T-helper 2 cell treated with Interferon-gamma antibody and Interleukin-4, amounts not matched to agents 5 μg/mL and 100 μg/mL, for 36 hours (primary cell): ENCODE results near the gene BEST2.

ENCODE experiments used
- DNase-seq: peaks from one replicate; pipeline ENCODE4 v3.0.0; 2021; ENCODE audit warnings: low spot score
- H3K27ac Mint-ChIP-seq: one replicate; pipeline ENCODE4 v1.8.0; 2021; ENCODE audit warnings: mild to moderate bottlenecking, mixed read lengths
- H3K27me3 Mint-ChIP-seq: one replicate; pipeline ENCODE4 v1.8.0; 2021; ENCODE audit warnings: low read depth, mixed read lengths
- H3K36me3 Mint-ChIP-seq: one replicate; pipeline ENCODE4 v1.8.0; 2021; ENCODE audit warnings: low read depth, mixed read lengths
- H3K4me1 Mint-ChIP-seq: one replicate; pipeline ENCODE4 v1.8.0; 2021; ENCODE audit warnings: low read depth, mixed read lengths
- H3K4me3 Mint-ChIP-seq: one replicate; pipeline ENCODE4 v1.8.0; 2022; ENCODE audit warnings: mild to moderate bottlenecking, moderate library complexity, mixed read lengths
- H3K9me3 Mint-ChIP-seq: one replicate; pipeline ENCODE4 v1.8.0; 2021; ENCODE audit warnings: mixed read lengths

BEST2 gene

GRCh38 chr19:12801466-12802266 is 50.1 kb downstream of the BEST2 start, which contains the start of the genes PRDX2 and THSD8:
Gene PRDX2, minus strand, starts transcription at chr19:12801800. Its CDS starts 539 bp downstream, at chr19:12801261.
Gene THSD8, plus strand, starts transcription at chr19:12802069. Its CDS starts 3 bp downstream, at chr19:12802072.
- peaks cover 11% of the 10 kb centered on the region for H3K36me3 Mint-ChIP-seq

GRCh38 chr19:12802267-12803106 is 50.9 kb downstream of the BEST2 start:
- Mint-ChIP-seq H3K4me1 (peaks cover 22% of the 10 kb centered on the region), H3K36me3 (peaks cover 13% of the 10 kb centered on the region), H3K27ac (peak overlapping the region; percentile 71), H3K27me3 (no peaks in the 10 kb centered on the region), H3K9me3 (no peaks in the 10 kb centered on the region), H3K4me3 (peak overlapping the region; percentile 88)
- DNase-seq: no peak

More at GRCh38 chr19:12801466-12802266, 50.1 kb downstream of the BEST2 start, which contains the start of the genes PRDX2 and THSD8:
- peak; percentile 78 for DNase-seq
- Mint-ChIP-seq H3K4me3 (peak within 1 kb of the TSS; percentile 88), H3K27me3 (no peaks in the 10 kb centered on the region), H3K4me1 (peaks cover 22% of the 10 kb centered on the region), H3K9me3 (no peaks in the 10 kb centered on the region), H3K27ac (peak within 1 kb of the TSS; percentile 84)

GRCh38 chr19:12804051-12804450 is 52.5 kb downstream of the BEST2 start:
- H3K4me3 Mint-ChIP-seq: no peak overlapping the region
- H3K9me3 Mint-ChIP-seq: no peaks in the 10 kb centered on the region
- H3K36me3 Mint-ChIP-seq: peaks cover 15% of the 10 kb centered on the region
- H3K27me3 Mint-ChIP-seq: no peaks in the 10 kb centered on the region
- no peak for DNase-seq
- no peak overlapping the region for H3K27ac Mint-ChIP-seq
- H3K4me1 Mint-ChIP-seq: peaks cover 25% of the 10 kb centered on the region

- peak; percentile 90 for DNase-seq
- Mint-ChIP-seq H3K27ac (peak within 1 kb of the TSS; percentile 89), H3K4me3 (peak within 1 kb of the TSS; percentile 88), H3K9me3 (no peaks in the 10 kb centered on the region), H3K27me3 (no peaks in the 10 kb centered on the region), H3K4me1 (peaks cover 16% of the 10 kb centered on the region), H3K36me3 (peaks cover 14% of the 10 kb centered on the region)
Observed at GRCh38 chr19:12806242-12807081, 54.9 kb downstream of the BEST2 start, which contains the start of gene RNASEH2A. Gene RNASEH2A, plus strand, starts transcription at chr19:12806584. Its CDS starts 90 bp downstream, at chr19:12806674.
